Measurements from ENCODE around the gene PPP2R5E.
A peak's percentile ranks its signal among the peaks of the same experiment; 100 is the strongest.

Gene PPP2R5E

DNA sequence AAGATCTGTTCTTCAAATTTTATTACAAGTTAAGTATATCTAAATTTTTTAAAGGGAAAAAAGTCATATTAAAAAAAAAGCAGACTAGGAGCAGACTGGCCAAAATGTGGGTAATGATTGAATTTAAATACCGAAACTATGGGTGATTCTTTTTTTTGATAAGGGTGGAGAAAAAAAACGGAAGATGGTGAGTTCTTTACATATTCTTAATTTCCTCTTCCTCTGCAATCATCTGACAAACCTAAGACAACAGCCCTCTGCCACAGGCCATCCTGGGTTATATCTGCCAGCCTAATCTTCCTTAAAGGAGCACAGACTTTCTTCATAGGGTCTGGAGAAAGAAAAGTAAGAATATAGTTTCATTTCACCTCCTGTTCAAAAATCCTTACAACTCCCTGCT is 108.0 kb downstream of the PPP2R5E start:
- no peaks in the 10 kb centered on the region for H3K27me3 ChIP-seq (ENCODE audit: insufficient read depth, low read length)
- 0 out of 2 replicates have a peak overlapping the region, but pooled peaks have one; percentile 9 for H3K4me3 ChIP-seq (ENCODE audit: low read depth, low read length)
- H3K4me1 ChIP-seq (ENCODE audit: control insufficient read depth, insufficient read depth, low read length, unreplicated experiment): peaks cover 39% of the 10 kb centered on the region
- H3K27ac ChIP-seq (ENCODE audit: low read depth, low read length): peak overlapping the region; percentile 45
- H3K79me2 ChIP-seq (ENCODE audit: control insufficient read depth, insufficient read depth, low read length, unreplicated experiment): peaks cover 50% of the 10 kb centered on the region
- H2AFZ ChIP-seq (ENCODE audit: low read length, unreplicated experiment): no peak overlapping the region
- H3K36me3 ChIP-seq (ENCODE audit: insufficient read depth, low read length): no peaks in the 10 kb centered on the region

DNA sequence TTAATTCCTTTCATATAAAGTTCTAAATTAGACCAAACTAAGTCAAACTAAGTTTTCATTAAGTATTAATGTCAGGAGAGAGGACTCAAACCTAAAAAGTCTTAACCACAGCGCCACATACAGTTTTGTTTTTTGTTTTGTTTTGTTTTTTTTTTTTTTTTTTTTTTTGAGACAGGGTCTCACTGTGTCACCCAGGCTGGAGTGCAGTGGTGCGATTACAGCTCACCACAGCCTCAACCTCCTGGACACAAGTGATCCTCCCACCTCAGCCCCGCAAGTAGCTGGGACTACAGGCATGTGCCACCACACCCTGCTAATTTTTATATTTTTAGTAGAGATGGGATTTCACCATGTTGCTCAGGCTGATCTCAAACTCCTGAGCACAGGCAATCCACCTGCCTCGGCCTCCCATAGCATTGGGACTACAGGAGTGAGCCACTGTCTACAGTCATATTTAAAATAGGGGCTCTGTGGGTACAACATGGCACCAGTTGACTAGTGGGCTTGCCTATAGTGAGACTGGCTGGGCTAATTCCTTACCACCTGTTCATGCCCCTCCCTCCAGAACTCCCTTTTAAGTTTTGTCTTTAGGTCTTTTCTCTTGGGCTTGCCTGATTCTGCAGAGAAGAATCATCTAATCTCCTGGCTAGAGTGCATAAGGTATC is 110.2 kb downstream of the PPP2R5E start:
- no peak overlapping the region for H2AFZ ChIP-seq (ENCODE audit: low read length, unreplicated experiment)
- no peaks in the 10 kb centered on the region for H3K27me3 ChIP-seq (ENCODE audit: insufficient read depth, low read length)
- H3K27ac ChIP-seq (ENCODE audit: low read depth, low read length): no peak overlapping the region
- no peaks in the 10 kb centered on the region for H3K36me3 ChIP-seq (ENCODE audit: insufficient read depth, low read length)
- H3K4me1 ChIP-seq (ENCODE audit: control insufficient read depth, insufficient read depth, low read length, unreplicated experiment): peaks cover 28% of the 10 kb centered on the region
- H3K79me2 ChIP-seq (ENCODE audit: control insufficient read depth, insufficient read depth, low read length, unreplicated experiment): peaks cover 41% of the 10 kb centered on the region
- no peak overlapping the region for H3K4me3 ChIP-seq (ENCODE audit: low read depth, low read length)

DNA sequence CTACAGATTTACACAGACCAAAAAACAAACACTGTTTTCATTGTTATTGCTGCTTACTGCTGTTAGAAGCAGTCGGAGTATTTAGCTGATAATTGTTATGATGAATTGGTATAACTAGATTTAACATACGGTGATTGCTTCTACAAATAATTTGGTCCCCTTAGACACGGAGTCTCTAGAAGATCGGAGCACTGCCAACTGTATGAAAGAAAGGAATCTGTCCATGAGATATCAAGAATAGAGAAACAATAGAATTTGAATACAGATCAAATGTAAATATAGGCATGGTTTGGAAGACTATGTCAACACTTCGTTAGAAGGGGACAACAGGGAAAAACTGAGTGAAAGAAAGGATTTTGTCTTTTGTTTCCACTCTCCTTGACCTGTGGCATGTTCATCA is 110.9 kb downstream of the PPP2R5E start:
- Histone ChIP-seq H3K36me3 (ENCODE audit: insufficient read depth, low read length) (no peaks in the 10 kb centered on the region), H3K4me1 (ENCODE audit: control insufficient read depth, insufficient read depth, low read length, unreplicated experiment) (peaks cover 20% of the 10 kb centered on the region), H3K27me3 (ENCODE audit: insufficient read depth, low read length) (no peaks in the 10 kb centered on the region), H3K79me2 (ENCODE audit: control insufficient read depth, insufficient read depth, low read length, unreplicated experiment) (peaks cover 33% of the 10 kb centered on the region), H3K27ac (ENCODE audit: low read depth, low read length) (no peak overlapping the region), H3K4me3 (ENCODE audit: low read depth, low read length) (no peak overlapping the region), H2AFZ (ENCODE audit: low read length, unreplicated experiment) (no peak overlapping the region)

DNA sequence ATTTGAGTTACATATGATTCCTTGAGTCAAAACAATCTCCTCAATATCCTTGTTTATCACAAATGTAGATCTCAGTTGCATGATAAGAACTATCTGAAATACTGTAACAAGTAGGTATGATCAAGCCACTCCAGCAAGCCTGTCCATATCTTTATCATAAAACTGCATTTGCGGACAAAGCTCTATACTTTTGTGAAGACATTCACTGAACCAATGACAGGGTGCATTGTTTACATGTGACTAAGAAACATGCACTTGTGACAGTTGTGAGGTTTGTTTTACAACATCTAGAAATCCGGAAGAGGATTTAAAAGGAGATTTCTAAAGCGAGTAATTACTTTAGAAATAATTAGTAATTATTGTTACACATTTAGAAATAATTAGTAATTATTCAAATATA is 111.7 kb downstream of the PPP2R5E start:
- no peaks in the 10 kb centered on the region for H3K36me3 ChIP-seq (ENCODE audit: insufficient read depth, low read length)
- H3K27ac ChIP-seq (ENCODE audit: low read depth, low read length): no peak overlapping the region
- H3K27me3 ChIP-seq (ENCODE audit: insufficient read depth, low read length): no peaks in the 10 kb centered on the region
- no peak overlapping the region for H2AFZ ChIP-seq (ENCODE audit: low read length, unreplicated experiment)
- peaks cover 26% of the 10 kb centered on the region for H3K79me2 ChIP-seq (ENCODE audit: control insufficient read depth, insufficient read depth, low read length, unreplicated experiment)
- no peak overlapping the region for H3K4me3 ChIP-seq (ENCODE audit: low read depth, low read length)
- peaks cover 13% of the 10 kb centered on the region for H3K4me1 ChIP-seq (ENCODE audit: control insufficient read depth, insufficient read depth, low read length, unreplicated experiment)

DNA sequence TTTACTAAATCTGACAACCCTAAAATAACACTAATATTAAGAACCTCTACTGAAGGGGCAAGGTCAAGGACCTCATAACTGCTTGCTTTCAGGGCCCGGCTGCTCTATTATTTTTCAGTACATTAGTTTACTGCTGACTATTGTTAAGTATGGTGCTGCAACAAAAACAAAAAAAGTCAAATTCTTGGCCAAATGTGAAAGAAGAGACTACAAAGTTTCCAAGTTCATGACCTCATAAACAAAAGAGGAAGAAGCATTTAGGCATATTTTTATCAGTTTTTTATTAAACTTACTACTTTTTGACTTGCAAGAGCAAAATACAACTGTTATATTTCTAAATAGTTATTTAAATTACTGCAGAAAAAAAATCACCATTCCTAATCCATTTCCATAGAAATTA is 114.7 kb downstream of the PPP2R5E start:
- no peaks in the 10 kb centered on the region for H3K36me3 ChIP-seq (ENCODE audit: insufficient read depth, low read length)
- H3K27ac ChIP-seq (ENCODE audit: low read depth, low read length): no peak overlapping the region
- no peak overlapping the region for H3K4me3 ChIP-seq (ENCODE audit: low read depth, low read length)
- H3K4me1 ChIP-seq (ENCODE audit: control insufficient read depth, insufficient read depth, low read length, unreplicated experiment): no peaks in the 10 kb centered on the region
- H3K27me3 ChIP-seq (ENCODE audit: insufficient read depth, low read length): no peaks in the 10 kb centered on the region
- H3K79me2 ChIP-seq (ENCODE audit: control insufficient read depth, insufficient read depth, low read length, unreplicated experiment): peaks cover 10% of the 10 kb centered on the region
- H2AFZ ChIP-seq (ENCODE audit: low read length, unreplicated experiment): no peak overlapping the region

DNA sequence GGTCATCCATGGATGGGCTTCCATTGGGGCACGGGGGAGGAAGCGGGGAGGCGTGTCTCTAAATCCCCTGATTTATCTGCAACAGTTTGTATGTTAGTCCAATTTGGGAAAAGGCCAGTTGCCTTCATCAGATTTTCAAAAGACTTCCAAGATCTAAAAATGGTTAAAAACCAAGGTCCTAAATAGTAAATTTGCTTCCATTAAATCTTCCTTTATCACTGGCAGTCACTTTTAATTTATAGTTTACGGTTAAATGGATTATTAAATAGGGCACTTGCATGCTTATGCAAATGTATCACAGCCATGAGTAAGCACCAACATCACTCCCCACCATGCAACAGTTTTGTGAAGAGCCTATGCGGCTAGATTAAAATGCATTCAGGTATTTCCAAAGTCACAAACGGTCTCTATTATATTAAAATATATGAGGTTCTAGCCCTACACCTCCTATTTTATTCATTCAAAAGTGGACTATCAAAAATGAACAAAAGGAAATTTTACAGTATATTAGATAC is 116.3 kb downstream of the PPP2R5E start:
- H3K27me3 ChIP-seq (ENCODE audit: insufficient read depth, low read length): no peaks in the 10 kb centered on the region
- H3K4me3 ChIP-seq (ENCODE audit: low read depth, low read length): no peak overlapping the region
- no peaks in the 10 kb centered on the region for H3K36me3 ChIP-seq (ENCODE audit: insufficient read depth, low read length)
- no peak overlapping the region for H2AFZ ChIP-seq (ENCODE audit: low read length, unreplicated experiment)
- peaks cover 7% of the 10 kb centered on the region for H3K79me2 ChIP-seq (ENCODE audit: control insufficient read depth, insufficient read depth, low read length, unreplicated experiment)
- no peak overlapping the region for H3K27ac ChIP-seq (ENCODE audit: low read depth, low read length)
- no peaks in the 10 kb centered on the region for H3K4me1 ChIP-seq (ENCODE audit: control insufficient read depth, insufficient read depth, low read length, unreplicated experiment)

DNA sequence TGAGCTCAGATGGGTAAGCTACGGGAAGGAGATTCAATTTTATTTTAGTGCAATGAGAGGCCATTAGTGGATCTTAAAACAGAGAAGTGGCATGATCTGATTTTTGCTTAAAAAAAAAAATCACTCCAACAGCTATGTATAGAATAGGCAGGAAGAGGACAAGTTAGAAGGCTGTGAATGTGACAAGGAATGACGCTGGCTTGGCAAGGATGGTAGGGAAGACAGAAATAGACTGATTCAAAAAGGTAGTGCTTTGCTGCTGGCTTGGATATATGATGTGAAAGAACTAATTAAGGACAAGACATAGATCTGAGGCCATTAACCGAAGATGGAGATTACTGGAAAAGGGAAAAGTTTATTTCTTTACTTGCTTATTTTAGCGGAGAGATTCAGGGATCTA is 119.3 kb downstream of the PPP2R5E start:
- peaks cover 7% of the 10 kb centered on the region for H3K79me2 ChIP-seq (ENCODE audit: control insufficient read depth, insufficient read depth, low read length, unreplicated experiment)
- H3K4me1 ChIP-seq (ENCODE audit: control insufficient read depth, insufficient read depth, low read length, unreplicated experiment): no peaks in the 10 kb centered on the region
- no peak overlapping the region for H3K4me3 ChIP-seq (ENCODE audit: low read depth, low read length)
- no peak overlapping the region for H2AFZ ChIP-seq (ENCODE audit: low read length, unreplicated experiment)
- peaks cover 8% of the 10 kb centered on the region for H3K36me3 ChIP-seq (ENCODE audit: insufficient read depth, low read length)
- no peak overlapping the region for H3K27ac ChIP-seq (ENCODE audit: low read depth, low read length)
- no peaks in the 10 kb centered on the region for H3K27me3 ChIP-seq (ENCODE audit: insufficient read depth, low read length)

DNA sequence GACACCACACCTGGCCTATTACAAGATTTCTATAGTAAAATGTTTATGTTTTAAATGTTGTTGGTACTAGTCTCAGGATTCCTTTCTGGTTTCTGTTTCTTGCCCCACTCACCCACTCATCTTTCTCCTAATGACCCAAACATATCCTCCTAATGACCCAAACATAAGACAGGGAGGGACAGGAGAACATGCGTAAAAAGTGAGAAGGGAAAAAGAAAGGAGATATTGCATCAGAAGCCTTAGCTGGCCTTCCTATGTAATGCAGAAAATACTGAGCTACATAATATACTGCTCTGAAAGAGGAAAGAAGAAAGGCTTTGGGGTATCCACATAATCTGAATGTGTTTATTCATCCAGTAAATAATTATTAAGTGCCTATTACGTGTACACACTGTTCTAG is 119.8 kb downstream of the PPP2R5E start:
- Histone ChIP-seq H3K79me2 (ENCODE audit: control insufficient read depth, insufficient read depth, low read length, unreplicated experiment) (peaks cover 7% of the 10 kb centered on the region), H3K27me3 (ENCODE audit: insufficient read depth, low read length) (no peaks in the 10 kb centered on the region), H3K4me1 (ENCODE audit: control insufficient read depth, insufficient read depth, low read length, unreplicated experiment) (no peaks in the 10 kb centered on the region), H3K4me3 (ENCODE audit: low read depth, low read length) (no peak overlapping the region), H3K27ac (ENCODE audit: low read depth, low read length) (no peak overlapping the region), H3K36me3 (ENCODE audit: insufficient read depth, low read length) (peaks cover 8% of the 10 kb centered on the region), H2AFZ (ENCODE audit: low read length, unreplicated experiment) (no peak overlapping the region)

DNA sequence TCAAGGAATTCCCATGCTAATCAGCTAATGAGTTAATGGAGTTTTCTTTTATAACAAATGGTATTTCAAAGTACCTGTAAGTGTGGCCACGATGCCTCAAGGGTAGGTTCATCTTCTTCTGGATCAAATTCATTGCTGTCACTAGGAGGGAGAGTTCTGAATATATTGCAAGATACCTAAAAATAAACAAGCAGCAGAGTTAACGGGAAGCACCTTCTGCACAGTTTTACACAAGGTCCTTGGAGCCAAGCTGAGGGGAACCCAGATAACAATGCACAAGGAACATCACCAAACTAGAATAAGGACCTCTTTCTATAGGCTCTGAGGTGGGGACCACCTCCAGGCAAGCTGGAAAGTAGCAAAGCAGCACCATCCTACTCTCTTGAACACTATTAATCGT is 121.3 kb downstream of the PPP2R5E start:
- Histone ChIP-seq H3K27ac (ENCODE audit: low read depth, low read length) (no peak overlapping the region), H3K79me2 (ENCODE audit: control insufficient read depth, insufficient read depth, low read length, unreplicated experiment) (peaks cover 7% of the 10 kb centered on the region), H3K36me3 (ENCODE audit: insufficient read depth, low read length) (peaks cover 8% of the 10 kb centered on the region)

DNA sequence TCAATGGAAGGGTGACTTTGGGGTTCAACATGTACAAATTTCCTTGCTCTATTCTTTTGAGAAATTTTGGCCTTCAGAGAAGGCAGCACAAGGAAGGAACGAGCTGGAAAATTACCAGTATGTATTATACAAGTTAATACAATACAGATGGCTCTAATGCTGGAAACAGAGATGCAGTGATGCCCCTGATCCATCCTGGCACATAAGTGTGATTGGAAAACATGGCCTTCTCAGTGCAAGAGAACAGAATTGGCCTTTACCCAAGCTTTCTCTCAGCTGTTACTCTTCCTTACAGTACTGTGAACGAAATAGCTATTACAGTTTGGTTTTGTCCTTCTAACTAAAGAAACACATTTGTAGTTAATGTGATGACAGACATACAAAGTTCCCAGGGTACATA is 122.0 kb downstream of the PPP2R5E start:
- H3K27me3 ChIP-seq (ENCODE audit: insufficient read depth, low read length): no peaks in the 10 kb centered on the region
- H2AFZ ChIP-seq (ENCODE audit: low read length, unreplicated experiment): no peak overlapping the region
- peaks cover 8% of the 10 kb centered on the region for H3K36me3 ChIP-seq (ENCODE audit: insufficient read depth, low read length)
- H3K79me2 ChIP-seq (ENCODE audit: control insufficient read depth, insufficient read depth, low read length, unreplicated experiment): peaks cover 7% of the 10 kb centered on the region
- no peak overlapping the region for H3K4me3 ChIP-seq (ENCODE audit: low read depth, low read length)
- no peak overlapping the region for H3K27ac ChIP-seq (ENCODE audit: low read depth, low read length)
- no peaks in the 10 kb centered on the region for H3K4me1 ChIP-seq (ENCODE audit: control insufficient read depth, insufficient read depth, low read length, unreplicated experiment)

More for the DNA sequence above, 121.3 kb downstream of the PPP2R5E start:
- H3K27me3 ChIP-seq (ENCODE audit: insufficient read depth, low read length): no peaks in the 10 kb centered on the region
- H3K4me1 ChIP-seq (ENCODE audit: control insufficient read depth, insufficient read depth, low read length, unreplicated experiment): no peaks in the 10 kb centered on the region
- H3K4me3 ChIP-seq (ENCODE audit: low read depth, low read length): no peak overlapping the region
- no peak overlapping the region for H2AFZ ChIP-seq (ENCODE audit: low read length, unreplicated experiment)

DNA sequence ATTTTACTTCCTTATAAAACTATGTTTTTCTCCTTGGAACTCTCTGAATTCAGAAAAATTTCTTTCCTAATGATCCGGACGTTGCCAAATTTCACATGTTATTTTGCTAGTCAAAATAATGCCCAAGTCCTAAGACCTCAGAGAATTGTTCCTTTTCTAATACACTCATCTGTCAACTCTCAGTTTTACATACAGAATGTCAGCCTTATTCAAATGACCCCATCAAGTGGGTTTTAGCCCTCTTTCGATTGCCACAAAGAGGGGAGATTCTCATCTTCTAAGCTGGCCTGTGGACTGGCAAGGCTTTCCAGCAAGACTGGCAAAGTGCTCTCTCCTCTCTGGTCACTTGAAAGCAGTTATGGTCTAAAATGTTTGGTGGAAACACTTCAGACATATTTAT is 125.2 kb downstream of the PPP2R5E start:
- Histone ChIP-seq H3K79me2 (ENCODE audit: control insufficient read depth, insufficient read depth, low read length, unreplicated experiment) (no peaks in the 10 kb centered on the region), H3K27me3 (ENCODE audit: insufficient read depth, low read length) (no peaks in the 10 kb centered on the region), H3K4me3 (ENCODE audit: low read depth, low read length) (no peak overlapping the region), H3K36me3 (ENCODE audit: insufficient read depth, low read length) (peaks cover 8% of the 10 kb centered on the region), H3K27ac (ENCODE audit: low read depth, low read length) (no peak overlapping the region), H3K4me1 (ENCODE audit: control insufficient read depth, insufficient read depth, low read length, unreplicated experiment) (no peaks in the 10 kb centered on the region), H2AFZ (ENCODE audit: low read length, unreplicated experiment) (no peak overlapping the region)

Data from ACC112 (cell line).